Neural crest cell (in vitro differentiated cells): ENCODE data around the gene NLGN1. TPM values are rescaled to one million over a fixed set of nuclear protein-coding genes. Genes with fewer than 3 reads are reported as not detected.

ENCODE experiments used
- DNase-seq: peaks from one replicate; pipeline ENCODE4 v3.0.0; 2021; ENCODE audit warnings: low read depth, mixed read lengths, low spot score
- H3K27ac Mint-ChIP-seq: one replicate; pipeline ENCODE4 v1.8.0; 2021; ENCODE audit warnings: mild to moderate bottlenecking, mixed read lengths; ENCODE audit not compliant: unreplicated experiment
- H3K27me3 Mint-ChIP-seq: 2 replicates; pipeline ENCODE4 v1.8.0; 2021; ENCODE audit warnings: low read depth, mild to moderate bottlenecking, mixed read lengths
- H3K36me3 Mint-ChIP-seq: 2 replicates; pipeline ENCODE4 v1.8.0; 2021; ENCODE audit warnings: low read depth, mild to moderate bottlenecking, mixed read lengths
- H3K4me1 Mint-ChIP-seq: 2 replicates; pipeline ENCODE4 v1.8.0; 2021; ENCODE audit warnings: mixed read lengths
- H3K4me3 Mint-ChIP-seq: one replicate; pipeline ENCODE4 v1.8.0; 2021; ENCODE audit warnings: mild to moderate bottlenecking, mixed read lengths
- H3K9me3 Mint-ChIP-seq: 2 replicates; pipeline ENCODE4 v1.8.0; 2021; ENCODE audit warnings: mixed read lengths
- CTCF ChIP-seq: fragments of 200-600 bp; sonication (generic); conservative IDR thresholded peaks from 2 replicates; pipeline ENCODE4 v1.5.0; 2021; ENCODE audit warnings: antibody characterized with exemption, mild to moderate bottlenecking
- total RNA-seq: library from RNA; stranded (reverse); gene quantifications from 2 replicates; pipeline ENCODE4 v1.2.1, GENCODE V29; 2021

NLGN1 gene
- total RNA-seq, 1 donor from 2014 or later: 20.0 TPM

GRCh38 chr3:174058804-174059203 lies 661.3 kb downstream of the NLGN1 start:
- Mint-ChIP-seq H3K27ac (no peak overlapping the region), H3K9me3 (peaks cover 7% of the 10 kb centered on the region), H3K4me3 (no peak overlapping the region), H3K36me3 (peaks cover 11% of the 10 kb centered on the region), H3K4me1 (no peaks in the 10 kb centered on the region), H3K27me3 (no peaks in the 10 kb centered on the region)
- TF ChIP-seq CTCF: no peak
- DNase-seq: no peak

- H3K4me3 Mint-ChIP-seq: no peak overlapping the region
- no peaks in the 10 kb centered on the region for H3K4me1 Mint-ChIP-seq
- DNase-seq: no peak
- TF ChIP-seq CTCF: no peak
- peaks cover 11% of the 10 kb centered on the region for H3K36me3 Mint-ChIP-seq
- no peak overlapping the region for H3K27ac Mint-ChIP-seq
- H3K9me3 Mint-ChIP-seq: peaks cover 7% of the 10 kb centered on the region
- H3K27me3 Mint-ChIP-seq: no peaks in the 10 kb centered on the region
Measured at GRCh38 chr3:174060431-174060830, 662.9 kb downstream of the NLGN1 start.

GRCh38 chr3:174061162-174061561 lies 663.6 kb downstream of the NLGN1 start:
- DNase-seq: no peak
- H3K4me1 Mint-ChIP-seq: no peaks in the 10 kb centered on the region
- no peak for TF ChIP-seq CTCF
- H3K27ac Mint-ChIP-seq: no peak overlapping the region
- H3K36me3 Mint-ChIP-seq: peaks cover 11% of the 10 kb centered on the region
- H3K4me3 Mint-ChIP-seq: no peak overlapping the region
- peaks cover 7% of the 10 kb centered on the region for H3K9me3 Mint-ChIP-seq
- no peaks in the 10 kb centered on the region for H3K27me3 Mint-ChIP-seq

- Mint-ChIP-seq H3K27me3 (no peaks in the 10 kb centered on the region), H3K36me3 (peaks cover 13% of the 10 kb centered on the region), H3K4me3 (no peak overlapping the region), H3K4me1 (no peaks in the 10 kb centered on the region), H3K9me3 (peaks cover 7% of the 10 kb centered on the region), H3K27ac (no peak overlapping the region)
- DNase-seq: no peak
- no peak for TF ChIP-seq CTCF
Measured at GRCh38 chr3:174061731-174062130, 664.2 kb downstream of the NLGN1 start.

- peaks cover 13% of the 10 kb centered on the region for H3K36me3 Mint-ChIP-seq
- H3K4me3 Mint-ChIP-seq: no peak overlapping the region
- DNase-seq: no peak
- peaks cover 7% of the 10 kb centered on the region for H3K9me3 Mint-ChIP-seq
- TF ChIP-seq CTCF: no peak
- no peak overlapping the region for H3K27ac Mint-ChIP-seq
- H3K4me1 Mint-ChIP-seq: peaks cover 2% of the 10 kb centered on the region
- H3K27me3 Mint-ChIP-seq: no peaks in the 10 kb centered on the region
Measured at GRCh38 chr3:174062923-174063322, 665.4 kb downstream of the NLGN1 start.

- no peak for DNase-seq
Measured at GRCh38 chr3:174068035-174068434, 670.5 kb downstream of the NLGN1 start.

More at GRCh38 chr3:174068035-174068434, 670.5 kb downstream of the NLGN1 start:
- H3K9me3 Mint-ChIP-seq: peaks cover under 1% of the 10 kb centered on the region
- H3K36me3 Mint-ChIP-seq: peaks cover 6% of the 10 kb centered on the region
- H3K27me3 Mint-ChIP-seq: no peaks in the 10 kb centered on the region
- H3K4me1 Mint-ChIP-seq: peaks cover 3% of the 10 kb centered on the region
- TF ChIP-seq CTCF: no peak
- H3K4me3 Mint-ChIP-seq: no peak overlapping the region
- H3K27ac Mint-ChIP-seq: no peak overlapping the region
